NOMO-1 (cell line): ENCODE results near the gene TRIP13.
"Not testable (repeated sequence)": the region's sequence is repeated elsewhere in the genome, so short reads cannot be mapped to it uniquely, and the experiment has no call there.

ENCODE experiments used
- DNase-seq, 2 experiments: peaks; one replicate each; lab custom pipeline; 2025; ENCODE audit not compliant: unreplicated experiment in 2 of 2; lab: John Stamatoyannopoulos, UW

Gene TRIP13

GRCh38 chr5:934381-934967 is 41.8 kb downstream of the TRIP13 start:
- DNase-seq: not testable (repeated sequence)

GRCh38 chr5:935510-936084 is 42.9 kb downstream of the TRIP13 start:
- DNase-seq: peak; percentile 37 to 61

GRCh38 chr5:936149-937144 is 43.8 kb downstream of the TRIP13 start:
- DNase-seq: no peak

DNA sequence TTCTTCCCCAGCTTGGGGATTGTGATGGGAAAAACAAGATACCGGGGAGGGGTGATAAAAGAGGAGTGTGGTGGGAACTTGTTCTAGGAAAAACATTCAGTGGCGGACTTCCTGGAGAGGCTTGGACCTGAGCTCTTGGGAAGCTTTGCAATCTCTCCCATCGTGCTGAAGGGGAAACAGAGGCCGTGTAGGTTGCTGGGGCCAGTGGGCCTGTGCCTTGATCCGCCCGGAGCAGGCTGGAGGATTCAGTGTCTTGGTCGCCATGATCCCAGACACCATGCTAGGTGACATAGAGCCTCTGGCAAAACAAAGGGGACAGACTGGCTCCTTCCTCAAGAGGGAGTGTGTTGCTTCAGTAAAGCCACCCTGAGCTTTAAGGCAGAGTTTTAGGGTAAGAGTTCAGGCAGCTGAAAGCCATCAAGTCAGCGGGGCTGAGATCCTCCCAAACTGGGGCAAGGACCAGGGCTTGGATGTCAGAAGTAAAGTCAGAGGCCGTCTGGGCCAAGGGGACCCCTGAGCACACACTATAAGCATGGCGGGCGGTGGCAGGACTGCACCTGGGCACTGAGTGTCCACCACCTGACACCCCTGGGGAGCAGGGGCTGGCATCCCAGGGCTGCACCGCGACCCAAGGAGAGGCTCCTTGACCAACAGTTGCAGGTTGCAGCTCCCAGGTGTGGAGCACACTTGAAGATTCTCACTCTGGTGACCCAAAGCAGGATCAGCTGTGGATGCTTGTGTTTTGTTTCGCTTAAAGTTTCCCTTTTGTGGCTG is 44.7 kb downstream of the TRIP13 start:
- no peak for DNase-seq

GRCh38 chr5:939368-939767 is 46.7 kb downstream of the TRIP13 start:
- no peak for DNase-seq

- DNase-seq: not testable (repeated sequence)
Observed at GRCh38 chr5:940741-941140, 48.1 kb downstream of the TRIP13 start.

DNA sequence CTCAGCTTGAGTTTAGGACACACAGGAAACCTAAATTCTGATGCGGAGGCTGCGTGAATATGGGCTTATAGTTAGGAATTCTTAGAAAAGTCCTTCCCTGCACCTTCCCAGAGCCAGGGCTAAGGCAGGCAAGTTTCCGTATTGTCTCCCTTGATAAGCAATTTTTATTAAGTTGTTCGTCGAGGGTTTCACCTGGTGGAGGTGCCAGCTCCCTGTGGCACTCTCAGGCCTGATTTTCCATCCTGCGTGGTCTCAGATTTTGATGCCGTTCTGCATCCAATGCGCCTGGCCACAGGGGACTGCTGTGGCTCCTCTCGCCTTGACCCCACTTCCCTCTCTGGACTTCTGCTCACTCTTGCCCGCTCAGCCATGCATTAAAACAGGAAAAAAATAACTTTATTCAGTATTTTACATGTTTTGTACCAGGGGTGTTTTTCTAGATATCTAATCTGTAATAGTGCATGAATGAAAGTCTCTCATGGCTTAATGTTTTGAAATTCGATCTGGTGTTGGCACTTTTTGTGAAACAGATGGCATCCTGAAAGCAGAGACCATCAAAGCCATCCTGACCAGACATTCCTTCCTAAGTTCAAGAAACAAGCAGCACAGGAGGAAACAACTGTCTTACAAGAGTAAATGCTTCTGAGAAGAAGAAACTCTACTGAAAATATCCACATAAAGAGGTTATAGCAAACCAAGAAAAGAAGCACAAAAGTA is 50.7 kb downstream of the TRIP13 start:
- no peak for DNase-seq

GRCh38 chr5:943918-944620 is 51.4 kb downstream of the TRIP13 start:
- DNase-seq: no peak

GRCh38 chr5:944621-944927 is 51.9 kb downstream of the TRIP13 start:
- no peak for DNase-seq

GRCh38 chr5:944992-945685 is 52.5 kb downstream of the TRIP13 start:
- DNase-seq: no peak

DNA sequence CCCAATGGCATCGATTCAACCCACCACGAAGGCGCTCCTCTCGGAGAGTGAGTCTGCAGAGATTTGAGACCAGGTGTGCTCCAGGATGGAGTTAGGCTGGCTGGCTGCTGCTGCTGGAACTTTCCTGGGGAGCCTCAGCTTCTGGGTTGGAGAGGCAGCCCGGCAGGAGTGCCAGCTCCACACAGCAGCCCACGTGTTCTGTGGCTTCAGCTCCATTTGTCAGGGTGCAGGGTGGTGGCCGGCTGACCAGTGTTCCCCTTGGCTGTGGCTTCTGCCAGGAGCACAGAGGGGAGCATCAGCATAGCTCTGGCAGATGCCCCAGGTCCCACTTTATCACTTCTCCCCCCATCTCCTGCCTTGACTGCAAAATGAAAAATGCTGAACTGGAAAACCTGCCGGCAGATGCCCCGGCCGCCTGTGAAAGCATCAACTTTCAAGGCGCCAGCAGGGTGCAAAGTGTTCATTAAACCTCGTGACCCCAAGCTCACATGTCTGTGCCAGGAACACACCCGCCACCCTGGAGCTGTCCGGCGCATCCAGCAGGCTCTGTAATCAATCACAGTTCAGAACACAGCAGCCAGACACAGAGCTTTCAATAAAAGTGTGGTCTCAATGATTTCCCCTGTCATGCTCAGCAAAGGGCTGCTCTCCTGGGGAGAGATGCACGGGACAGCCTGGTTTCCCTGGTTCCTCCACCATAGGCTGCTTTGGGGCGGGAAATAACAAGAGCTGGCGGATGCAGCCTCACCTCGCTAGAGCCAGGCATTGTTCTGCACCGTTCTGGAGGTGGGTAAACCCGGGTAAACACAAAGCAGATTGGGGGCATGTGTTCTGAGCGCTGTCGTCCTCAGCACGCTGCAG is 53.2 kb downstream of the TRIP13 start:
- no peak for DNase-seq

GRCh38 chr5:946720-947625 is 54.3 kb downstream of the TRIP13 start:
- no peak for DNase-seq

- no peak for DNase-seq
Observed at GRCh38 chr5:947626-948471, 55.2 kb downstream of the TRIP13 start.

- DNase-seq: no peak
Observed at GRCh38 chr5:948472-949274, 56.0 kb downstream of the TRIP13 start.

GRCh38 chr5:949275-949543 is 56.5 kb downstream of the TRIP13 start:
- DNase-seq: no peak
